NCI-H82 treated with DMSO at 0.1 percent for 48 hours (cell line): ENCODE measurements around the gene CSRP1.
A peak's percentile ranks its signal among the peaks of the same experiment; 100 is the strongest.
"Not testable (repeated sequence)": the region's sequence is repeated elsewhere in the genome, so short reads cannot be mapped to it uniquely, and the experiment has no call there.

Experiments used
- DNase-seq: peaks from one replicate; lab custom pipeline; 2025; ENCODE audit not compliant: unreplicated experiment; lab: John Stamatoyannopoulos, UW

CSRP1 gene

DNA sequence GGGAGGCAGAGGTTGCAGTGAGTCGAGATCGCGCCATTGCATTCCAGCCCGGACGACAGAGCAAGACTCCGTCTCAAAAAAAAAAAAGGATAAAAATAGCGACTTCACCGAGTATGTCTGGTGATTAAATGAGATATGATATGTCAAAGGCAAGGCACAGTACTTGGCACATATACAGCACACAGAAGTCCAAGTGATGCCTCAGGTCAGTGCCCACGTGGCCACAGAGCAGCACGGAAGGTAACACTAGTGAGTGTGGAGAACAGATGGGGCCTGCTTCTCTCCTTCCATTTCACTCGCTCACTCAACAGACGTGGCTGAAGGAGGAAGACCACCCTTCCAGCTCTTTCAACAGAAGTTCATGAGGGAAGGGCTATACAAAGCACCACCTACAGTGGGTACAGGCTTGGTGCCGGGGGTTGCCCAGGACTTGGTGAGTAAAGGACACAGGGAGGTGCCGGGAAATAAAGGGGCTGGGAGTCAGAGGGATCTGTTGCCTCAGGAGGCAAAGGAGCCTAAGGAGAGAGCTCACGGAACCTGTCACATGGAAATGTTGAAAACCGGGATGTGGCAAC lies 8.9 kb downstream of the CSRP1 start:
- DNase-seq = no peak

DNA sequence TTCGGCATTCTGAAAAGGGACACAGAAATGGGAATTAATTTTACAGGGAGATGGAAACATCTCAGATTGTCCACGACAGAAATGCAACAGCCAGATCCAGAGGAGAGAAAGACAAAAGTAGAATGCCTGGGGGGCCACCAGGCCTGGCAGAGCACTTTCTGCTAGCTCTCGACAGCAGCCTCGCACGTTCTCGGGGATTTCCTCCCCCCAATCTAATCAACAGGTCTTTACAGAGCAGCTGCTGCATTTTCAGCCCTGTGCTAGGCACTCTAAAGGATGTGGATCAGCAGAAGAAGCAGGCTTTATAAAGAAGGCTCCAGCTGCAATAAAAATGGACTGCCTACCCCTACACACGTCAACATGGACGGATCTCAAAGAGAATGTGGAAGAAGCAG lies 10.6 kb downstream of the CSRP1 start:
- DNase-seq = no peak

DNA sequence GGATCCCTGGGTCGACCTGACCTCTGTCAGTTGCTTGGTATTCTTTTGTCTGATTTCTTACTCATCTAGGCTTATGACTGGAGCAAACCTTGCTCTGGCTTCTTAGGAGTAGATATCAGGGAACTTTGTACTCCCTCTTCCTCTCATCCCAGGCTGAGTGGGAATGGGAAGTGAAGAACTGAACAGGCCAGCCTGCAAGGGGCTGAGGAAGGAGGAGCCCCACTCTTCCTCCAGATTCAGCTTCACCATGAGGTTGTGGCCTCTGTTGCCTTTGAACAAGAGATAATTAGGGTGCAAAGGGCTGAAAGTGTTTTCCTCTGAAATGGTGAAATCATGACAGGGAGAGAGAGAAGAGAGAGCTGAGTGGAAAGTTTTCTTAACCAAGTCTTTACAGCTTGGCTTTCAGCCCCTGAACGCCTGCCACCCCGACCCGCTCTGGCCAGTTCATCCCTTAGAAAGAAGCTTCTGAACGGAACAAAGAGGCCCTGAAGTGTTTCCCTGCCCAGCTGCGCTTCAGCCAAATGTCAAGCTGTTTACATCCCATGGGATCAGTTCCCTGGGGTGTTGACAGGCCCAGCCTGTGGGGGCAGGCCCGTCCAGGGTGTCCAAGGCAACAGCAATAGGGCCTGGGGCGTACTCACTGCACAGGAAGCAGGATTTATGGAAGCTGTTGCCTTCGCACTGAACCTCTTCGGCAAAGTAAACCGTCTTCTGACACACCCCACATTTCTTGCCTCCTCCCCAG lies 11.2 kb downstream of the CSRP1 start:
- DNase-seq = peak; percentile 40

DNA sequence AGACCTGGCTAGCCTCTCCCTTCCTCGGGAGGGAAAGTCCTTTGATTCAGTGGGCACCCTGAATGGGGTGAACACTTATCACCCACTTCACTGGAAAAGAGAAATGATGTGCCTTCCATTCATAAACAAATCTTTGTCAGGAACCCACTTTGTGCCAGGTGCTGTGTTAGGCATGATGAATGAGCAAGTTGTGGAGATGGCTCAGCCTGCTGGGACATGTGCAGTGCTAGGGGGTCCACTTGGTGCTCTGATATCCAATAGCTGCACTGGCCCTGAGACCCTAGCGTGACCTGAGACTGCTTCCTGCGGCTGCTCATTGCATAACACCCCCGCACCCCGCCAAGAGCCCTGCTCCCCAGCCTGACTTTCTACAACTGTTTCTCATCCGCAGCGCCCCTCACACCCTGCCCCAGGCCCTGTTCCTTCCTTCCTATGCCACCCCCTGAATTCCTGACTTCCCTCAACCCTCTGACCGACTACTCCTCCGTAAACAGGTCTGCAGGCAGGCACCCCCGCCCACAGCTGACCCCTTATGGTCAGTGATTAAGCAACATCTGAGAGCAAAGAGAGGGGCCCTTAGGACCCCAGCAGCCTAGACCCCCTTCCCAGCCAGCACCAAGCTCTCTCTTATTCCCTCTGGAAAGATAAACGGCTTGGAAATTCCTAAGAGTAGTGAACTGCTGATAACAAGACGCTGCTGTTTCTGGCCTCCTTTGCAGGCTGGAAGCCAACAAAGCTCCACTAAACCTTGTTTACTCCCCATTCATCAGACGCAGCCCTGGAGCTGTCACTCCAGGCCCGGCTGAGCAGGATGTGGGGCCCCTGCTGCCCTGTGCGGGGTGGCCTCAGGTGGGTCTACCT lies 12.9 kb downstream of the CSRP1 start:
- no peak for DNase-seq

- DNase-seq = not testable (repeated sequence)
Observed at GRCh38 chr1:201493026-201493656, 13.8 kb downstream of the CSRP1 start.

DNA sequence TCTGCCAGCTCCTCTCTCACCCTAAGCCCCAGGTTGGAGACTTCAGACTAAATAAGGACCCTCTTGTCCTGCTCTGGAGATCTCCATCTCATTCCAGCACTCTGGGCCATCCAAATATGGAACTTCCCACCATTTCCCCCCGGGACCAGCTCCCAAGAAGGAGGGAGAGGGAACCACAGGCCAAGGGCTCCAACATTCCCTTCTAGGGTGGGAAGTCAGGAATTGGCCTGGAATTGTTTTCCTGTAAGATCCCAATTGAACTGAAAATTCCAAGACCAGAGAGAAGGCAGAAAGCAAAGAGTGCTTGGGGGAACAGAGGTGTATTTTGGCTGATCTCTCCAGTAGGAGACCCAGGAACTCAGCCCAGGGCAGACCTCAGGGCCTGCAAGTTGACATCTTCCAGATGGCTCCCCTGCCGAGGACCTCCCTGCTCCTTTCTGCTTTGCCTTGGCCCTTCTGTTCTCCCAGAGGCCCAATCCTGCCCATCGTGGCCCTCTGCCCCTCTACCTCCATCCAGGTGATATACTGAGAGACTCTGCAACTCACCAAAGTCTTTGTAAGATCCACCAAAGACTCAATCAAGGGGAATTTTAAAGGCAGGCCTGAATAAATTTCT lies 14.9 kb downstream of the CSRP1 start:
- no peak for DNase-seq

GRCh38 chr1:201490708-201491131 lies 16.2 kb downstream of the CSRP1 start:
- DNase-seq = no peak

GRCh38 chr1:201489643-201490261 lies 17.2 kb downstream of the CSRP1 start:
- no peak for DNase-seq

GRCh38 chr1:201488830-201489589 lies 17.9 kb downstream of the CSRP1 start:
- no peak for DNase-seq

- no peak for DNase-seq
Observed at GRCh38 chr1:201487742-201488141, 19.2 kb downstream of the CSRP1 start.

GRCh38 chr1:201486187-201486586 lies 20.7 kb downstream of the CSRP1 start:
- DNase-seq = no peak

DNA sequence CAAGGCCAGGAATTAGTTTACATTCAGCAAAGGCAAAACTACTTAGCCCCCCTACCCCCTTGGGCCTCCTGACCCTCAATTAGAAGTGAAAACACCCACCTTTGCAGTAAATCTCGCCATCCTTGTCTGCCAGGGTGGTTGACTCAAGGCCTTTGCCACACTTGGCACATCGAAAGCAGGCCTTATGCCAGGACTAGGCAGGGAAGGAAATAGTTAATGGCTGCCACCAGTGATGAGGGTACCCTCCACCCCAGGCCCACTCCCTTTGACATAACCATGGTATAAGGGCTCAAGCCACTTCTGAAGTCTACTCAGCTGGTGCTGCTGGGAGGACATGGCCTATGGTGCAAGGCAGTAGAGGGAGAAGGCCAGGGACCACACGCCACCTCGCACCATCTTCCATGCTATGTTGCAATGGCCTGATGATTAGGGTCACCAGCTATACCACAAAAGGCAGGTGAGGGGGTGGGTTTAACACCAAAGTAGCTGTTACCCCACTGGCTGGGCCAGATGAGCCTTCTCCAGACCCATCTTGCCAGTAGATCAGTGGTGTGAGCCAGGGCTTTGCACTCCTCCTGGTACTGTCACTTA lies 21.6 kb downstream of the CSRP1 start:
- DNase-seq = no peak

DNA sequence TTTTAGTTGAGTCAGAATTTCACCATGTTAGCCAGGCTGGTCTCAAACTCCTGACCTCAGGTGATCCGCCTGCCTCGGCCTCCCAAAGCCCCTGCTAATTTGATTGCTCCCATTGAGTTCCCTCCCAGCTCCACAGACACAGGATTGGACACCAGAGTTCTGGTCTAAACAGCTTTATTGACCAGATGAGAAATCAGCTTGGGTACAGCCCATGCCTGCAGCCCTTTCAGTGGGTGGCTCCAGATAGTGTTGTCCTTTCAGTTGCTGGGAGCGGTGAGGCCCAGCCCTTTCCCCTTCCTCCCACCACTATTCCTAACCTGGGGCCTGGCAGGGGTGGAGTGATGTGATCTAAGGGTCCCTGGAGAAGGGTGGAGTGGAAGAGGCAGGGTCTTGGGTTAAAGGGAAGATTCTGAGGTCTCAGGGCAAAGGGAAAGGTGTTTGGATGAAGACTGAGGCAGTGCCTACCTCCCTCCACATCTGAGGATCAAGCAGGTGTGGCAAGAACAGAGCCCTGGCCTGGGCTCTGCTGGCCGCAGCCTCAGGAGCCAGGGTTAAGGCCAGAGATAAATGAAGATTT lies 23.5 kb downstream of the CSRP1 start:
- DNase-seq = no peak

DNA sequence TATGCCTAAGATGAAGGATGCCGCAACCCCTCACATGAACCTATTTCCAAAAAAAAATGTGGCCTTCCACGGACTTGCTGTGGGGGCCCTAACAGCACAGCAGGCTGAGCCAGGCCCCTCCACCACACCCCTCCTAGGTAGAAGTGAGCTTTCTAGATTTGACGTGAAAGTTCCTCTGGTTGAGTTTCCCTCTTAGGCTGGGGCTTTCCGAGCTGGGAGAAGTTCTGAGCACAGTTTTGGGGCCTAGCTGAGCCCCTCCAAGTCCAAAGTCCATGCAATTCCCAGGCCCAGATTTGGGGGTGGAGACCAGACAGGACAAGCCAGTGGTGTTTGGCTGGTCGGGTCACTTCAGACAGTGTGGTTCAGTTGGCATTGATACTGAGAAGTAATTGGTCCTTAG lies 24.2 kb downstream of the CSRP1 start:
- no peak for DNase-seq

GRCh38 chr1:201481761-201482493 lies 25.0 kb downstream of the CSRP1 start:
- DNase-seq = peak; percentile 69

DNA sequence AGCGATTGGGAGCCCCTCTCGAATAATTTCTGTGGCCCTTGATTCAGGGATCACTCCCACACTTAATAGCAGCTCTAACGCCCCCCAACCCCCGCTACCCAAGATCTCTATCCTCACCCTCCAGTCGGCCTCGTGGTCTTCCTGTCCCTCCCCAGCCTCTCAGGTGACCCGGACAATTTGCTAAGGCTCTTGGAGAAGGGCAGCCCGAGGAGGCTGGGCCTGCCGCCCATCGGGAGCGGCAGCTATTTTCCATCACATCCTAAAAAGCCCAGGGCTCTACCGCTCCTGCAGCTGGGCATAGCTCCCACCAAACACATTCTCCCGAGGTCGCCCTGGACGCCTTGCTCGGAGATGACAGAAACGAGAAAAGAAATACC lies 25.9 kb downstream of the CSRP1 start:
- DNase-seq = no peak

- DNase-seq = peak; percentile 76
Observed at GRCh38 chr1:201480231-201481003, 26.5 kb downstream of the CSRP1 start.
